ACC112 (cell line): ENCODE results near the gene AGRP.
"Not testable (repeated sequence)": the region's sequence is repeated elsewhere in the genome, so short reads cannot be mapped to it uniquely, and the experiment has no call there.

Source experiments
- H2AFZ ChIP-seq: fragments of 200-600 bp; sonication (generic); one replicate; pipeline ENCODE4 v1.6.0; 2017; ENCODE audit warnings: antibody characterized with exemption, low read length; ENCODE audit not compliant: unreplicated experiment
- H3K27ac ChIP-seq: fragments of 200-600 bp; sonication (generic); 2 replicates; pipeline ENCODE4 v1.5.1; 2014; ENCODE audit warnings: low read depth, mild to moderate bottlenecking, antibody characterized with exemption, low read length, moderate library complexity
- H3K27me3 ChIP-seq: fragments of 200-600 bp; sonication (generic); 2 replicates; pipeline ENCODE4 v1.6.1; 2014; ENCODE audit warnings: mild to moderate bottlenecking, antibody characterized with exemption, low read length, moderate library complexity, mixed read lengths; ENCODE audit not compliant: insufficient read depth
- H3K36me3 ChIP-seq: fragments of 200-600 bp; sonication (generic); 2 replicates; pipeline ENCODE4 v1.6.1; 2016; ENCODE audit warnings: mild to moderate bottlenecking, antibody characterized with exemption, low read length, moderate library complexity, mixed read lengths; ENCODE audit not compliant: insufficient read depth
- H3K4me1 ChIP-seq: fragments of 200-600 bp; sonication (generic); one replicate; pipeline ENCODE4 v1.6.1; 2016; ENCODE audit warnings: low read length, mixed read lengths; ENCODE audit not compliant: insufficient read depth, unreplicated experiment, control insufficient read depth
- H3K4me3 ChIP-seq: fragments of 200-600 bp; sonication (generic); 2 replicates; pipeline ENCODE4 v1.5.1; 2014; ENCODE audit warnings: mild to moderate bottlenecking, low read depth, low read length
- H3K79me2 ChIP-seq: fragments of 200-600 bp; sonication (generic); one replicate; pipeline ENCODE4 v1.6.0; 2016; ENCODE audit warnings: low read length; ENCODE audit not compliant: control insufficient read depth, unreplicated experiment, insufficient read depth

The AGRP gene

GRCh38 chr16:67499106-67499505 is 15.8 kb upstream of the AGRP start:
- Histone ChIP-seq H3K27ac (no peak overlapping the region), H3K4me3 (no peak overlapping the region), H2AFZ (no peak overlapping the region), H3K27me3 (no peaks in the 10 kb centered on the region), H3K36me3 (no peaks in the 10 kb centered on the region), H3K4me1 (no peaks in the 10 kb centered on the region), H3K79me2 (no peaks in the 10 kb centered on the region)

- H3K27me3 ChIP-seq = no peaks in the 10 kb centered on the region
- peaks cover 30% of the 10 kb centered on the region for H3K4me1 ChIP-seq
- peak overlapping the region; percentile 5; the same call in 1 of the 2 replicates for H3K27ac ChIP-seq
- H3K79me2 ChIP-seq = no peaks in the 10 kb centered on the region
- H2AFZ ChIP-seq = no peak overlapping the region
- no peaks in the 10 kb centered on the region for H3K36me3 ChIP-seq
- H3K4me3 ChIP-seq = no peak overlapping the region
These were observed 7.2 kb upstream of the AGRP start for GRCh38 chr16:67490335-67491096.

GRCh38 chr16:67489401-67490083 is 6.2 kb upstream of the AGRP start:
- Histone ChIP-seq H3K27ac (no peak overlapping the region), H3K4me1 (peaks cover 30% of the 10 kb centered on the region), H3K27me3 (no peaks in the 10 kb centered on the region)

GRCh38 chr16:67487561-67487960 is 4.2 kb upstream of the AGRP start:
- H3K79me2 ChIP-seq, H3K4me3 ChIP-seq, H3K36me3 ChIP-seq, H2AFZ ChIP-seq, H3K27ac ChIP-seq, H3K27me3 ChIP-seq: not testable (repeated sequence)
- peaks cover 30% of the 10 kb centered on the region for H3K4me1 ChIP-seq

More at GRCh38 chr16:67489401-67490083, 6.2 kb upstream of the AGRP start:
- no peaks in the 10 kb centered on the region for H3K79me2 ChIP-seq
- H3K36me3 ChIP-seq = no peaks in the 10 kb centered on the region
- H2AFZ ChIP-seq = no peak overlapping the region
- H3K4me3 ChIP-seq = no peak overlapping the region

GRCh38 chr16:67486805-67487204 is 3.5 kb upstream of the AGRP start:
- no peak overlapping the region for H3K4me3 ChIP-seq
- H3K4me1 ChIP-seq = peaks cover 34% of the 10 kb centered on the region
- no peaks in the 10 kb centered on the region for H3K27me3 ChIP-seq
- H3K36me3 ChIP-seq = no peaks in the 10 kb centered on the region
- H2AFZ ChIP-seq = no peak overlapping the region
- no peaks in the 10 kb centered on the region for H3K79me2 ChIP-seq
- 0 out of 2 replicates have a peak overlapping the region, but pooled peaks have one; percentile 4 for H3K27ac ChIP-seq

- Histone ChIP-seq H3K79me2 (peaks cover 18% of the 10 kb centered on the region), H3K4me1 (peaks cover 24% of the 10 kb centered on the region), H2AFZ (no peak overlapping the region), H3K27me3 (no peaks in the 10 kb centered on the region), H3K27ac (no peak overlapping the region), H3K36me3 (no peaks in the 10 kb centered on the region), H3K4me3 (no peak overlapping the region)
These were observed 581 bp upstream of the AGRP start for GRCh38 chr16:67483731-67484525.

- H3K36me3 ChIP-seq = no peaks in the 10 kb centered on the region
- no peak overlapping the region for H2AFZ ChIP-seq
- H3K4me3 ChIP-seq = peak overlapping the region; percentile 99
- H3K27me3 ChIP-seq = no peaks in the 10 kb centered on the region
- H3K27ac ChIP-seq = no peak overlapping the region
- peaks cover 24% of the 10 kb centered on the region for H3K4me1 ChIP-seq
- H3K79me2 ChIP-seq = peaks cover 32% of the 10 kb centered on the region
These were observed 968 bp downstream of the AGRP start for GRCh38 chr16:67482233-67482924.

GRCh38 chr16:67481561-67482232 is 1.6 kb downstream of the AGRP start:
- no peak overlapping the region for H3K27ac ChIP-seq
- peaks cover 18% of the 10 kb centered on the region for H3K4me1 ChIP-seq
- H3K27me3 ChIP-seq = no peaks in the 10 kb centered on the region
- H2AFZ ChIP-seq = no peak overlapping the region
- H3K79me2 ChIP-seq = peaks cover 38% of the 10 kb centered on the region
- H3K4me3 ChIP-seq = peak overlapping the region; percentile 99
- no peaks in the 10 kb centered on the region for H3K36me3 ChIP-seq

GRCh38 chr16:67480833-67481560 is 2.4 kb downstream of the AGRP start, which contains the start of gene ATP6V0D1:
ATP6V0D1 (minus strand) TSS chr16:67481157; CDS start chr16:67481086, 71 bp downstream.
- H3K27me3 ChIP-seq = no peaks in the 10 kb centered on the region
- H3K36me3 ChIP-seq = no peaks in the 10 kb centered on the region
- H3K4me1 ChIP-seq = peaks cover 13% of the 10 kb centered on the region
- H3K27ac ChIP-seq = peak within 1 kb of the TSS; percentile 86
- peak within 1 kb of the TSS; percentile 39 for H2AFZ ChIP-seq
- H3K4me3 ChIP-seq = peak within 1 kb of the TSS; percentile 99
- H3K79me2 ChIP-seq = peaks cover 45% of the 10 kb centered on the region
